ENCODE data around the gene POLR3B. TPM values are rescaled to one million over a fixed set of nuclear protein-coding genes. Genes with fewer than 3 reads are reported as not detected.

Gene POLR3B
- total and polyA plus RNA-seq, 10 of the 15 experiments (the other 5 are each of a cell fraction or from before 2014, with no cell fraction given): 2.3 to 10.5 (median 8.0) TPM

- TF ChIP-seq CTCF (IDR thresholded peaks at IDR 0.05 in 2 of 3, conservative IDR thresholded peaks at IDR 0.05 in 1 of 3; ENCODE audit: control insufficient read depth in 2 of 3, extremely low read depth in 1 of 3, insufficient read depth in 1 of 3, low read depth in 3 of 3, low read length in 3 of 3): peak; percentile 85 to 95 (median 95); a peak in 5 of 6 replicates
- no peak for TF ChIP-seq CUX1 (IDR thresholded peaks at IDR 0.05; ENCODE audit: insufficient replicate concordance, low read depth, low read length)
- TF ChIP-seq IKZF2 (IDR thresholded peaks at IDR 0.05): peak in 1 of 2 experiments; percentile 84
- TF ChIP-seq MEF2A (IDR thresholded peaks at IDR 0.05; ENCODE audit: insufficient read depth, low read depth, low read length): peak; percentile 63; the same call in 1 of the 2 replicates
- peak; percentile 92 for TF ChIP-seq SIN3A (IDR thresholded peaks at IDR 0.05; ENCODE audit: low read depth, low read length)
- no peak for TF ChIP-seq CEBPB (IDR thresholded peaks at IDR 0.05; ENCODE audit: borderline replicate concordance in 1 of 2, low read depth in 2 of 2, low read length in 2 of 2)
- no peak for TF ChIP-seq NFYB (IDR thresholded peaks at IDR 0.05; ENCODE audit: insufficient read depth, low read depth, low read length)
- TF ChIP-seq CBX3 (IDR thresholded peaks at IDR 0.05; ENCODE audit: borderline replicate concordance, low read depth): no peak
- no peak for TF ChIP-seq STAT3 (IDR thresholded peaks at IDR 0.05; ENCODE audit: low read depth, low read length)
- TF ChIP-seq RCOR1 (conservative IDR thresholded peaks at IDR 0.05; ENCODE audit: low read depth, low read length): peak; percentile 88; the same call in 1 of the 2 replicates
- peak; percentile 83 for TF ChIP-seq CHD2 (IDR thresholded peaks at IDR 0.05; ENCODE audit: borderline replicate concordance, low read depth, low read length)
- TF ChIP-seq USF2 (IDR thresholded peaks at IDR 0.05; ENCODE audit: borderline replicate concordance, low read depth, low read length): no peak
- TF ChIP-seq TBL1XR1 (IDR thresholded peaks at IDR 0.05; ENCODE audit: low read depth, low read length): peak; percentile 68; the same call in 1 of the 2 replicates
- TF ChIP-seq KDM1A (IDR thresholded peaks at IDR 0.05; ENCODE audit: borderline replicate concordance): no peak
- no peak for TF ChIP-seq SUZ12 (IDR thresholded peaks at IDR 0.05; ENCODE audit: unreplicated experiment)
- TF ChIP-seq SP1 (IDR thresholded peaks at IDR 0.05; ENCODE audit: low read depth, low read length): peak; percentile 63
- TF ChIP-seq SREBF2 (IDR thresholded peaks at IDR 0.05; ENCODE audit: low read length): peak; percentile 56; the same call in 1 of the 2 replicates
- no peak for TF ChIP-seq HDAC2 (IDR thresholded peaks at IDR 0.05)
- TF ChIP-seq FOXK2 (IDR thresholded peaks at IDR 0.05): no peak; the same call in 1 of the 2 replicates
- peak; percentile 92; the same call in 1 of the 2 replicates for TF ChIP-seq ASH2L (IDR thresholded peaks at IDR 0.05; ENCODE audit: borderline replicate concordance, low read depth)
- peak; percentile 87 for TF ChIP-seq CBFB (IDR thresholded peaks at IDR 0.05; ENCODE audit: low read depth)
These were observed at the start of gene POLR3B (continued) for GRCh38 chr12:106357549-106358395.

Measured in GM12878 (cell line).